MM.1S (cell line): Measurements from ENCODE around the gene DEAF1.
"Not testable (repeated sequence)": the region's sequence is repeated elsewhere in the genome, so short reads cannot be mapped to it uniquely, and the experiment has no call there.

Source experiments
- EZH2 ChIP-seq: fragments of 300-600 bp; sonication (generic); optimal IDR thresholded peaks from 2 replicates; pipeline ENCODE3; 2017; ENCODE audit warnings: low read depth, mild to moderate bottlenecking, antibody characterized with exemption, low read length, mixed read lengths
- EZH2phosphoT487 ChIP-seq: fragments of 300-600 bp; sonication (generic); IDR thresholded peaks from 2 replicates; pipeline ENCODE4 v1.6.1; 2018; ENCODE audit warnings: antibody characterized with exemption, low read length
- TF ChIP-seq, protein P1 (sequence below): fragments of 300-600 bp; sonication (generic); IDR thresholded peaks from 2 replicates; pipeline ENCODE4 v1.5.1; 2016; ENCODE audit warnings: antibody characterized with exemption, low read length, mixed read lengths

DNA sequence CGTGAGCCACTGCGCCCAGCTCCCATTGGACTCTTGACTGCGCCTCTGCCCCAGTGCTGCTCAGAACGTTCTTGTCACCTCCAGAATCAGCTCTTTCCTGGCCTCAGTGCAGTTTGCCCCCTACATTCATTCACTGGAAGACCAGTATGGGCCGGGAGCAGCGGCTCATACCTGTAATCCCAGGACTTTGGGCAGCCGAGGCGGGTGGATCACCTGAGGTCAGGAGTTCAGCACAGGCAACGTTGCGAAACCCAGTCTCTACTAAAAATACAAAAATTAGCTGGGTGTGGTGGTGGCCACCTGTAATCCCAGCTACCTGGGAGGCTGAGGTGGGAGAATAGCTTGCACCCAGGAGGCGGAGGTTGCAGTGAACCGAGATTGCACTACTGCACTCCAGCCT is 40.6 kb downstream of the DEAF1 start:
- TF ChIP-seq, protein P1, sequence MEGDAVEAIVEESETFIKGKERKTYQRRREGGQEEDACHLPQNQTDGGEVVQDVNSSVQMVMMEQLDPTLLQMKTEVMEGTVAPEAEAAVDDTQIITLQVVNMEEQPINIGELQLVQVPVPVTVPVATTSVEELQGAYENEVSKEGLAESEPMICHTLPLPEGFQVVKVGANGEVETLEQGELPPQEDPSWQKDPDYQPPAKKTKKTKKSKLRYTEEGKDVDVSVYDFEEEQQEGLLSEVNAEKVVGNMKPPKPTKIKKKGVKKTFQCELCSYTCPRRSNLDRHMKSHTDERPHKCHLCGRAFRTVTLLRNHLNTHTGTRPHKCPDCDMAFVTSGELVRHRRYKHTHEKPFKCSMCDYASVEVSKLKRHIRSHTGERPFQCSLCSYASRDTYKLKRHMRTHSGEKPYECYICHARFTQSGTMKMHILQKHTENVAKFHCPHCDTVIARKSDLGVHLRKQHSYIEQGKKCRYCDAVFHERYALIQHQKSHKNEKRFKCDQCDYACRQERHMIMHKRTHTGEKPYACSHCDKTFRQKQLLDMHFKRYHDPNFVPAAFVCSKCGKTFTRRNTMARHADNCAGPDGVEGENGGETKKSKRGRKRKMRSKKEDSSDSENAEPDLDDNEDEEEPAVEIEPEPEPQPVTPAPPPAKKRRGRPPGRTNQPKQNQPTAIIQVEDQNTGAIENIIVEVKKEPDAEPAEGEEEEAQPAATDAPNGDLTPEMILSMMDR = not testable (repeated sequence)
- not testable (repeated sequence) for TF ChIP-seq EZH2phosphoT487, EZH2
